ENCODE measurements around the gene ABHD2. TPM values are rescaled to one million over a fixed set of nuclear protein-coding genes. Genes with fewer than 3 reads are reported as not detected.

The ABHD2 gene
- total and polyA plus RNA-seq, 9 of the 15 experiments (the other 6 are each of a cell fraction or from before 2014, with no cell fraction given): 16.9 to 99.8 (median 47.5) TPM

GRCh38 chr15:89136818-89137772, 48.8 kb downstream of the ABHD2 start:
- 84% methylated on average over 11 of the region's 11 CpGs for WGBS (ENCODE audit: insufficient coverage, low coverage, missing lambda C conversion rate)
- no peak overlapping the region for H3K4me3 ChIP-seq
- no peaks in the 10 kb centered on the region for H3K9me1 ChIP-seq (ENCODE audit: control insufficient read depth, insufficient read depth, low read length)
- in situ Hi-C loops (cut with MboI) (no loop called here), intact Hi-C loops (cut with micrococcal nuclease) (no loop called here)
- CTCF ChIA-PET (ENCODE audit: low intra/inter-chr PET ratio): interaction anchor here (0.6 kb wide), 1 partner anchor 132 kb away, joined by 5 read pairs; no protein-coding TSS in a partner anchor
- no peak overlapping the region for H3K9ac ChIP-seq (ENCODE audit: insufficient read depth in 1 of 2, low read depth in 2 of 2, low read length in 2 of 2)
- H3K4me2 ChIP-seq (ENCODE audit: insufficient read depth, low read length): no peak overlapping the region
- DNase-seq (ENCODE audit: extremely low read depth in 1 of 4, low spot score in 3 of 4) (no peak), ATAC-seq (no peak), FAIRE-seq (no peak)
- H3K9me3 ChIP-seq (replicated peaks; ENCODE audit: control insufficient read depth, insufficient read depth, low read depth, low read length): no peaks in the 10 kb centered on the region
- H3K27ac ChIP-seq (ENCODE audit: extremely low read depth, low read depth, low read length): no peak overlapping the region
- H3K79me2 ChIP-seq (ENCODE audit: control insufficient read depth, insufficient read depth, low read length): peaks cover 23% of the 10 kb centered on the region; the same call in 2 of the 3 replicates
- H3K4me1 ChIP-seq (replicated peaks in 1 of 2; ENCODE audit: control insufficient read depth in 2 of 2, insufficient read depth in 2 of 2, low read length in 2 of 2): peaks cover 0 to 8% of the 10 kb centered on the region in 2 experiments; a peak in 3 of 5 replicates
- H3K27me3 ChIP-seq (ENCODE audit: control insufficient read depth in 2 of 2, insufficient read depth in 2 of 2, low read length in 2 of 2): no peaks in the 10 kb centered on the region
- H3K36me3 ChIP-seq (ENCODE audit: control insufficient read depth, insufficient read depth, low read length): peaks cover 57% of the 10 kb centered on the region
- H2AFZ ChIP-seq (ENCODE audit: low read depth, low read length): no peak overlapping the region
- no peaks in the 10 kb centered on the region for H4K20me1 ChIP-seq (replicated peaks; ENCODE audit: control insufficient read depth, insufficient read depth, low read length)
- BruUV-seq (replicated peaks): no TSS peak
- POLR2A ChIA-PET: no interaction called here
- no peak for TF ChIP-seq FOXM1 (IDR thresholded peaks at IDR 0.05; ENCODE audit: low read depth)
- no peak for TF ChIP-seq FOXM1 (CRISPR knock-in tag; IDR thresholded peaks at IDR 0.05; ENCODE audit: low read depth)
- TF ChIP-seq WHSC1 (IDR thresholded peaks at IDR 0.05; ENCODE audit: low read length): no peak
- TF ChIP-seq ASH1L (IDR thresholded peaks at IDR 0.05; ENCODE audit: borderline replicate concordance, low read depth, partially characterized antibody): no peak
- TF ChIP-seq DNMT1 (IDR thresholded peaks at IDR 0.05): no peak
- TF ChIP-seq ARID4B (CRISPR knock-in tag; IDR thresholded peaks at IDR 0.05): no peak
- no peak for TF ChIP-seq CEBPZ (IDR thresholded peaks at IDR 0.05; ENCODE audit: borderline replicate concordance, low read depth, low read length)
- no peak for TF ChIP-seq NR2F6 (CRISPR knock-in tag; IDR thresholded peaks at IDR 0.05)
- no peak for TF ChIP-seq ZNF232 (CRISPR knock-in tag; IDR thresholded peaks at IDR 0.05)
- no peak for TF ChIP-seq TFAP4 (CRISPR knock-in tag; IDR thresholded peaks at IDR 0.05; ENCODE audit: borderline replicate concordance)
- no peak for TF ChIP-seq ZNF830 (CRISPR knock-in tag; IDR thresholded peaks at IDR 0.05)
- no peak for TF ChIP-seq TCF7L2 (IDR thresholded peaks at IDR 0.05; ENCODE audit: low read depth, low read length)
- no peak for TF ChIP-seq MTA2 (IDR thresholded peaks at IDR 0.05; ENCODE audit: low read depth)
